HCT116 (cell line): ENCODE data around the gene CDH23. TPM values are rescaled to one million over a fixed set of nuclear protein-coding genes. Genes with fewer than 3 reads are reported as not detected.

Experiments
- ATAC-seq: fragments of 200-7000 bp; cut with Tn5 transposase; 2 replicates; pipeline ENCODE4 v1.9.1; 2020; ENCODE audit warnings: mild to moderate bottlenecking, moderate library complexity
- BruUV-seq: library from RNA; stranded (reverse); fragments of 400-500 nt; replicated peaks from 2 replicates; lab custom pipeline; 2021; lab: Mats Ljungman, UMichigan
- CTCF ChIA-PET: fragments of 300-600 bp; sonication (Branson Sonifier 250); formaldehyde crosslinking; loops from one replicate; lab custom pipeline; 2021; ENCODE audit warnings: antibody characterized with exemption; lab: Charles Lee
- POLR2A ChIA-PET: fragments of 300-600, 350-600 bp; sonication (Branson Sonifier 250); formaldehyde crosslinking; loops from one replicate; lab custom pipeline; 2021; ENCODE audit warnings: antibody characterized with exemption; lab: Charles Lee
- RAD21 ChIA-PET, 2 experiments: fragments of 300-600 bp; sonication (Branson Sonifier 250); formaldehyde crosslinking; loops; one replicate each; lab custom pipeline; 2023; ENCODE audit warnings: low total read pairs in 2 of 2; ENCODE audit not compliant: uncharacterized antibody in 2 of 2, unreplicated experiment in 2 of 2, low non-redundant PET in 1 of 2; lab: Charles Lee
- DNase-seq: peaks from one replicate; pipeline ENCODE4 v3.0.0-alpha.2; 2010; ENCODE audit warnings: low read depth, low spot score
- H2AFZ ChIP-seq: fragments of 200-600 bp; shearing (Covaris generic), sonication (generic); 2 replicates; pipeline ENCODE4 v1.6.1; 2017; ENCODE audit warnings: low read depth, mixed run types, mixed read lengths, antibody characterized with exemption, low read length; ENCODE audit not compliant: poor library complexity, severe bottlenecking
- H3K27ac ChIP-seq: 2 replicates; pipeline ENCODE4 v1.5.1; 2012; ENCODE audit warnings: low read depth, low read length
- H3K27me3 ChIP-seq: fragments of 200-600 bp; sonication (generic); 2 replicates; pipeline ENCODE4 v1.6.1; 2016; ENCODE audit warnings: mixed run types, low read length, mixed read lengths; ENCODE audit not compliant: insufficient read depth
- H3K36me3 ChIP-seq, 2 experiments: fragments of 200-500 bp in 1 of 2; fragments of 200-600 bp in 1 of 2; sonication (Bioruptor generic) in 1 of 2; sonication (generic) in 1 of 2; 2 replicates each; pipeline versions ENCODE4 v1.5.1 to v1.6.1; 2014 to 2016; ENCODE audit warnings: low read length in 2 of 2, inconsistent platforms in 1 of 2, mixed read lengths in 1 of 2, mixed run types in 1 of 2; ENCODE audit not compliant: insufficient read depth in 2 of 2, control insufficient read depth in 1 of 2
- H3K4me1 ChIP-seq, 2 experiments: fragments of 200-600 bp in 1 of 2; sonication (generic) in 1 of 2; 2 replicates each; pipeline versions ENCODE4 v1.5.1 to v1.6.1; 2012 to 2017; ENCODE audit warnings: low read length in 2 of 2, inconsistent platforms in 1 of 2, mild to moderate bottlenecking in 1 of 2, mixed read lengths in 1 of 2, mixed run types in 1 of 2, moderate library complexity in 1 of 2; ENCODE audit not compliant: insufficient read depth in 2 of 2, control insufficient read depth in 1 of 2
- H3K4me2 ChIP-seq: fragments of 200-600 bp; sonication (generic); 2 replicates; pipeline ENCODE4 v1.6.1; 2017; ENCODE audit warnings: mixed run types, low read length, mixed read lengths
- H3K4me3 ChIP-seq, 2 experiments: fragments of 200-600 bp in 1 of 2; sonication (generic) in 1 of 2; replicated peaks in 1 of 2; 2 replicates each; pipeline ENCODE4 v1.5.1; 2011 to 2016; ENCODE audit warnings: low read length in 2 of 2, control low read depth in 1 of 2, low read depth in 1 of 2, mild to moderate bottlenecking in 1 of 2, mixed read lengths in 1 of 2, mixed run types in 1 of 2
- H3K79me2 ChIP-seq: fragments of 200-600 bp; sonication (generic); 2 replicates; pipeline ENCODE4 v1.6.1; 2017; ENCODE audit warnings: mild to moderate bottlenecking, mixed run types, low read length, moderate library complexity, mixed read lengths; ENCODE audit not compliant: insufficient read depth
- H3K9ac ChIP-seq: fragments of 200-600 bp; sonication (generic); 2 replicates; pipeline ENCODE4 v1.6.1; 2016; ENCODE audit warnings: low read length, mixed read lengths
- H3K9me2 ChIP-seq: fragments of 200-600 bp; sonication (generic), shearing (Covaris generic); 2 replicates; pipeline ENCODE4 v1.6.1; 2017; ENCODE audit warnings: mixed run types, mild to moderate bottlenecking, moderate library complexity; ENCODE audit not compliant: insufficient read depth
- H3K9me3 ChIP-seq, 2 experiments: fragments of 200-500 bp in 1 of 2; fragments of 200-600 bp in 1 of 2; sonication (Bioruptor generic) in 1 of 2; sonication (generic) in 1 of 2; 2 replicates each; pipeline ENCODE4 v1.6.1; 2014 to 2017; ENCODE audit warnings: low read length in 2 of 2, mixed read lengths in 2 of 2, inconsistent platforms in 1 of 2, low read depth in 1 of 2, mild to moderate bottlenecking in 1 of 2, mixed run types in 1 of 2, moderate library complexity in 1 of 2; ENCODE audit not compliant: control insufficient read depth in 1 of 2, insufficient read depth in 1 of 2
- H4K20me1 ChIP-seq: fragments of 200-600 bp; sonication (generic), shearing (Covaris generic); 2 replicates; pipeline ENCODE4 v1.6.1; 2017; ENCODE audit warnings: mixed run types, mild to moderate bottlenecking, moderate library complexity; ENCODE audit not compliant: insufficient read depth
- ATF3 ChIP-seq: IDR thresholded peaks from 2 replicates; pipeline ENCODE4 v1.6.1; 2012
- CBX3 ChIP-seq: IDR thresholded peaks from 2 replicates; pipeline ENCODE4 v1.6.1; 2012; ENCODE audit warnings: low read depth
- CEBPB ChIP-seq: IDR thresholded peaks from 2 replicates; pipeline ENCODE4 v1.6.1; 2012; ENCODE audit warnings: low read depth
- EGR1 ChIP-seq: IDR thresholded peaks from 2 replicates; pipeline ENCODE4 v1.6.1; 2012; ENCODE audit warnings: low read depth
- ELF1 ChIP-seq: IDR thresholded peaks from 2 replicates; pipeline ENCODE4 v1.6.1; 2012; ENCODE audit warnings: low read depth, borderline replicate concordance
- EZH2 ChIP-seq: fragments of 200-600 bp; sonication (generic); IDR thresholded peaks from 2 replicates; pipeline ENCODE4 v1.6.1; 2017; ENCODE audit warnings: antibody characterized with exemption, mixed run types
- FOSL1 ChIP-seq: IDR thresholded peaks from 2 replicates; pipeline ENCODE4 v1.6.1; 2012; ENCODE audit warnings: low read depth
- JUND ChIP-seq: IDR thresholded peaks from 2 replicates; pipeline ENCODE4 v1.6.1; 2012
- MAX ChIP-seq: IDR thresholded peaks from 2 replicates; pipeline ENCODE4 v1.6.1; 2012
- POLR2A ChIP-seq: IDR thresholded peaks from 2 replicates; pipeline ENCODE4 v1.7.0; 2011; ENCODE audit warnings: borderline replicate concordance; ENCODE audit not compliant: insufficient read depth, insufficient read length; ENCODE audit errors: extremely low read depth
- POLR2AphosphoS5 ChIP-seq: IDR thresholded peaks from 2 replicates; pipeline ENCODE4 v1.6.1; 2011; ENCODE audit warnings: mild to moderate bottlenecking, low read depth, low read length, moderate library complexity
- RAD21 ChIP-seq: IDR thresholded peaks from 2 replicates; pipeline ENCODE4 v1.6.1; 2012; ENCODE audit warnings: low read depth, mild to moderate bottlenecking
- REST ChIP-seq: IDR thresholded peaks from 2 replicates; pipeline ENCODE4 v1.6.1; 2012; ENCODE audit warnings: low read depth
- SIN3A ChIP-seq: IDR thresholded peaks from 2 replicates; pipeline ENCODE4 v1.6.1; 2012; ENCODE audit warnings: low read depth
- SRF ChIP-seq: IDR thresholded peaks from 2 replicates; pipeline ENCODE4 v1.6.1; 2012; ENCODE audit warnings: low read depth
- TCF7L2 ChIP-seq: IDR thresholded peaks from 2 replicates; pipeline ENCODE4 v1.7.0; 2011; ENCODE audit warnings: borderline replicate concordance, inconsistent platforms; ENCODE audit not compliant: insufficient read depth, insufficient read length; ENCODE audit errors: extremely low read depth
- YY1 ChIP-seq: IDR thresholded peaks from 2 replicates; pipeline ENCODE4 v1.6.1; 2011; ENCODE audit warnings: low read length, low read depth, moderate library complexity, mild to moderate bottlenecking; ENCODE audit not compliant: insufficient replicate concordance; ENCODE audit errors: extremely low read depth
- ZBTB33 ChIP-seq: IDR thresholded peaks from 2 replicates; pipeline ENCODE4 v1.6.1; 2011; ENCODE audit warnings: mild to moderate bottlenecking, low read length, moderate library complexity; ENCODE audit not compliant: insufficient replicate concordance; ENCODE audit errors: extremely low read depth
- intact Hi-C: fragments of 100-400 bp; cut with micrococcal nuclease; formaldehyde crosslinking; loops from 2 replicates; pipeline ENCODE4 v1.10.0; 2022
- total RNA-seq: library from RNA; stranded (reverse); gene quantifications from one replicate; pipeline ENCODE4 v1.2.1, GENCODE V29; 2021; ENCODE audit not compliant: unreplicated experiment

The CDH23 gene
- total RNA-seq, 1 experiment from 2014 or later = not detected

GRCh38 chr10:71576842-71577241 is 180.1 kb downstream of the CDH23 start:
- no peaks in the 10 kb centered on the region for H3K9me2 ChIP-seq
- ChIA-PET RAD21 (no interaction called here), CTCF (no interaction called here), POLR2A (no interaction called here)
- no peak for DNase-seq
- H3K79me2 ChIP-seq = no peaks in the 10 kb centered on the region
- H3K4me3 ChIP-seq = no peak overlapping the region
- BruUV-seq = no TSS peak
- ATAC-seq = no peak
- no peak overlapping the region for H3K9ac ChIP-seq
- H2AFZ ChIP-seq = no peak overlapping the region
- H3K27me3 ChIP-seq = no peaks in the 10 kb centered on the region
- H3K9me3 ChIP-seq = no peaks in the 10 kb centered on the region
- H3K27ac ChIP-seq = no peak overlapping the region
- no peaks in the 10 kb centered on the region for H3K36me3 ChIP-seq
- intact Hi-C loops = no loop called here
- TF ChIP-seq RAD21 (no peak), MAX (no peak), EGR1 (no peak), POLR2A (no peak)
- H3K4me1 ChIP-seq = no peaks in the 10 kb centered on the region
- H3K4me2 ChIP-seq = no peak overlapping the region
- no peaks in the 10 kb centered on the region for H4K20me1 ChIP-seq

GRCh38 chr10:71577345-71577744 is 180.6 kb downstream of the CDH23 start:
- no peak overlapping the region for H3K4me2 ChIP-seq
- H3K27me3 ChIP-seq = no peaks in the 10 kb centered on the region
- intact Hi-C loops = no loop called here
- no peak overlapping the region for H3K9ac ChIP-seq
- no peak overlapping the region for H3K27ac ChIP-seq
- no peaks in the 10 kb centered on the region for H3K9me3 ChIP-seq
- ChIA-PET RAD21 (no interaction called here), CTCF (no interaction called here), POLR2A (no interaction called here)
- no peaks in the 10 kb centered on the region for H3K79me2 ChIP-seq
- no peaks in the 10 kb centered on the region for H4K20me1 ChIP-seq
- H2AFZ ChIP-seq = no peak overlapping the region
- ATAC-seq = no peak
- no TSS peak for BruUV-seq
- DNase-seq = no peak
- H3K4me3 ChIP-seq = no peak overlapping the region
- H3K36me3 ChIP-seq = no peaks in the 10 kb centered on the region
- no peaks in the 10 kb centered on the region for H3K9me2 ChIP-seq
- H3K4me1 ChIP-seq = no peaks in the 10 kb centered on the region
- TF ChIP-seq CBX3 (no peak), EZH2 (no peak), POLR2AphosphoS5 (no peak), SIN3A (no peak), CEBPB (no peak), ZBTB33 (no peak), SRF (no peak), POLR2A (no peak), TCF7L2 (no peak), YY1 (no peak), REST (no peak), JUND (no peak), ELF1 (no peak), FOSL1 (no peak), ATF3 (no peak)
